ENCODE data around the gene OR6C3.
"Not testable (repeated sequence)": the region's sequence is repeated elsewhere in the genome, so short reads cannot be mapped to it uniquely, and the experiment has no call there.

Gene OR6C3

GRCh38 chr12:55330446-55330845, at the start of gene OR6C3:
TSS of gene OR6C3 (plus strand) at chr12:55330746. CDS start at chr12:55331701, 955 bp downstream.
- Mint-ChIP-seq H3K9me3 (no peaks in the 10 kb centered on the region), H3K27me3 (ENCODE audit: low read depth, poor library complexity) (no peaks in the 10 kb centered on the region), H3K36me3 (ENCODE audit: low read depth) (no peaks in the 10 kb centered on the region), H3K27ac (no peak within 1 kb of the TSS), H3K4me3 (no peak within 1 kb of the TSS), H3K4me1 (no peaks in the 10 kb centered on the region)
- no peak for DNase-seq
- TF ChIP-seq, protein P1, sequence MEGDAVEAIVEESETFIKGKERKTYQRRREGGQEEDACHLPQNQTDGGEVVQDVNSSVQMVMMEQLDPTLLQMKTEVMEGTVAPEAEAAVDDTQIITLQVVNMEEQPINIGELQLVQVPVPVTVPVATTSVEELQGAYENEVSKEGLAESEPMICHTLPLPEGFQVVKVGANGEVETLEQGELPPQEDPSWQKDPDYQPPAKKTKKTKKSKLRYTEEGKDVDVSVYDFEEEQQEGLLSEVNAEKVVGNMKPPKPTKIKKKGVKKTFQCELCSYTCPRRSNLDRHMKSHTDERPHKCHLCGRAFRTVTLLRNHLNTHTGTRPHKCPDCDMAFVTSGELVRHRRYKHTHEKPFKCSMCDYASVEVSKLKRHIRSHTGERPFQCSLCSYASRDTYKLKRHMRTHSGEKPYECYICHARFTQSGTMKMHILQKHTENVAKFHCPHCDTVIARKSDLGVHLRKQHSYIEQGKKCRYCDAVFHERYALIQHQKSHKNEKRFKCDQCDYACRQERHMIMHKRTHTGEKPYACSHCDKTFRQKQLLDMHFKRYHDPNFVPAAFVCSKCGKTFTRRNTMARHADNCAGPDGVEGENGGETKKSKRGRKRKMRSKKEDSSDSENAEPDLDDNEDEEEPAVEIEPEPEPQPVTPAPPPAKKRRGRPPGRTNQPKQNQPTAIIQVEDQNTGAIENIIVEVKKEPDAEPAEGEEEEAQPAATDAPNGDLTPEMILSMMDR (IDR thresholded peaks at IDR 0.05): no peak

DNA sequence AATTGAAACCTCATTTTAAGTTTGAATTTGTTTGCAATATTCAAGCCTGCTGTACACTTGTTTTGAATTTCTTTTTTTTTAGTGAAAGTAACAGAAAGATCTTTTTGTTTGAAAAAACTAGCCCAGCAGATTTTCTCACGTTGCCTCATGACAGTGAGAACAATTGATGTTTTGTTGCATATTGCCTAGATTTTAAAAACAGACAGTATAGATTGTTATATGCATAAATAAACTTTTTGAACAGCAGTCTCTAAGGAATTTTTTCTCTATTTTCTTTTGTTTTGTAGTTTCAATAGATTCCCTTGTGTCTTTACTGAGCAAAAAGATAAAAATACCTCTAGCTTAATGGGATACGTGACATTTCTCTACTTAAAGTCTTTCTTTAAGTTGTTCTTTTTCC, 49.6 kb upstream of the OR6C3 start:
- H3K27ac Mint-ChIP-seq: no peak overlapping the region
- TF ChIP-seq, protein P1 (IDR thresholded peaks at IDR 0.05): no peak
- H3K4me3 Mint-ChIP-seq: no peak overlapping the region
- H3K9me3 Mint-ChIP-seq: peaks cover 19% of the 10 kb centered on the region
- H3K36me3 Mint-ChIP-seq (ENCODE audit: low read depth): no peaks in the 10 kb centered on the region
- H3K4me1 Mint-ChIP-seq: no peaks in the 10 kb centered on the region
- no peak for DNase-seq
- H3K27me3 Mint-ChIP-seq (ENCODE audit: low read depth, poor library complexity): no peaks in the 10 kb centered on the region

DNA sequence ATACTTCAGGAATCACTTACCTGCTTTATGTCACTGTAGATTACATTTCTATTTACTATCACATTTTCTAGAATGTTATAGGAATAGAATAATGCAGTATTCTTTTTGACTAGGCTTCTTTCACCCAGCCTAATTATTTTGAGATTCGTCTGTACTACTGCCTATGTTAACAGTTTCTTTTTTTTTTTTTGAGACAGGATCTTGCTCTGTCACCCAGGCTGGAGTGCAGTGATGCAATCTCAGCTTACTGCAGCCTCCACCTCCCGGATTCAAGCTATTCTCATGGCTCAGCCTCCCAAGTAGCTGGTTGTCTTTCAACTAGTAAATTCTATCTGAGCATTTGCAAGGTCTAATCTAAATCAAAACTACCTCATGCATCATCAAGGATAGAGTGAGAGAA, 40.5 kb upstream of the OR6C3 start:
- H3K4me3 Mint-ChIP-seq: no peak overlapping the region
- TF ChIP-seq, protein P1 (IDR thresholded peaks at IDR 0.05): no peak
- no peak overlapping the region for H3K27ac Mint-ChIP-seq
- peaks cover 9% of the 10 kb centered on the region for H3K27me3 Mint-ChIP-seq (ENCODE audit: low read depth, poor library complexity)
- H3K4me1 Mint-ChIP-seq: no peaks in the 10 kb centered on the region
- no peaks in the 10 kb centered on the region for H3K36me3 Mint-ChIP-seq (ENCODE audit: low read depth)
- no peaks in the 10 kb centered on the region for H3K9me3 Mint-ChIP-seq
- no peak for DNase-seq

GRCh38 chr12:55296469-55296868, 34.1 kb upstream of the OR6C3 start, which contains the start of gene OR6C6:
TSS of gene OR6C6 (minus strand) at chr12:55296569. CDS start at chr12:55295232, 1,337 bp downstream.
- TF ChIP-seq, protein P1 (IDR thresholded peaks at IDR 0.05): no peak
- H3K27me3 Mint-ChIP-seq (ENCODE audit: low read depth, poor library complexity): peaks cover 5% of the 10 kb centered on the region
- no peaks in the 10 kb centered on the region for H3K36me3 Mint-ChIP-seq (ENCODE audit: low read depth)
- H3K4me3 Mint-ChIP-seq: no peak within 1 kb of the TSS
- no peak for DNase-seq
- H3K9me3 Mint-ChIP-seq: peaks cover 5% of the 10 kb centered on the region
- H3K27ac Mint-ChIP-seq: no peak within 1 kb of the TSS
- no peaks in the 10 kb centered on the region for H3K4me1 Mint-ChIP-seq

GRCh38 chr12:55314043-55314442, 16.5 kb upstream of the OR6C3 start, which contains the start of gene OR6C1:
TSS of gene OR6C1 (plus strand) at chr12:55314343. CDS start at chr12:55320600, 6,257 bp downstream.
- no peaks in the 10 kb centered on the region for H3K9me3 Mint-ChIP-seq
- no peak for DNase-seq
- H3K4me1 Mint-ChIP-seq: no peaks in the 10 kb centered on the region
- no peaks in the 10 kb centered on the region for H3K27me3 Mint-ChIP-seq (ENCODE audit: low read depth, poor library complexity)
- TF ChIP-seq, protein P1 (IDR thresholded peaks at IDR 0.05): no peak
- H3K36me3 Mint-ChIP-seq (ENCODE audit: low read depth): no peaks in the 10 kb centered on the region
- H3K27ac Mint-ChIP-seq: no peak within 1 kb of the TSS
- no peak within 1 kb of the TSS for H3K4me3 Mint-ChIP-seq

- Mint-ChIP-seq H3K4me1 (no peaks in the 10 kb centered on the region), H3K4me3 (no peak overlapping the region), H3K27me3 (ENCODE audit: low read depth, poor library complexity) (no peaks in the 10 kb centered on the region), H3K36me3 (ENCODE audit: low read depth) (no peaks in the 10 kb centered on the region), H3K27ac (no peak overlapping the region), H3K9me3 (peaks cover 4% of the 10 kb centered on the region)
- TF ChIP-seq, protein P1 (IDR thresholded peaks at IDR 0.05): no peak
- DNase-seq: no peak
Observed at GRCh38 chr12:55320201-55320600, 10.3 kb upstream of the OR6C3 start.

GRCh38 chr12:55325801-55326200, 4.7 kb upstream of the OR6C3 start:
- H3K9me3 Mint-ChIP-seq; H3K27ac Mint-ChIP-seq; H3K36me3 Mint-ChIP-seq (ENCODE audit: low read depth); H3K4me3 Mint-ChIP-seq; H3K4me1 Mint-ChIP-seq; H3K27me3 Mint-ChIP-seq (ENCODE audit: low read depth, poor library complexity); DNase-seq: not testable (repeated sequence)

Data from nephron progenitor cell (in vitro differentiated cells).